Spleen (tissue), 11 donors: Measurements from ENCODE around the gene MAS1L. TPM values are rescaled to one million over a fixed set of nuclear protein-coding genes. Genes with fewer than 3 reads are reported as not detected.

Experiments used
- DNase-seq: peaks from one replicate; pipeline ENCODE4 v3.0.0-alpha.2; 2020
- H3K27ac ChIP-seq, 8 donors: fragments of 200-600 bp; sonication (generic) in 7 of 8; 1 replicate in 4 of 8; 2 replicates in 4 of 8; pipeline versions ENCODE4 v1.5.0 to v1.8.0; 2016 to 2021; ENCODE audit warnings: inconsistent platforms in 4 of 8, mild to moderate bottlenecking in 4 of 8, moderate library complexity in 1 of 8
- H3K27me3 ChIP-seq, 7 donors: fragments of 200-600 bp; sonication (generic) in 6 of 7; replicated peaks in 1 of 7; 1 replicate in 4 of 7; 2 replicates in 3 of 7; pipeline versions ENCODE4 v1.5.0 to v1.8.0; 2016 to 2021; ENCODE audit warnings: inconsistent platforms in 3 of 7, mild to moderate bottlenecking in 1 of 7
- H3K36me3 ChIP-seq, 6 donors: fragments of 200-600 bp; sonication (generic) in 5 of 6; 1 replicate in 4 of 6; 2 replicates in 2 of 6; pipeline versions ENCODE4 v1.5.0 to v1.8.0; 2016 to 2021; ENCODE audit warnings: inconsistent platforms in 2 of 6
- H3K4me1 ChIP-seq, 6 donors: fragments of 200-600 bp; sonication (generic) in 5 of 6; 1 replicate in 3 of 6; 2 replicates in 3 of 6; pipeline versions ENCODE4 v1.5.0 to v1.8.0; 2016 to 2021; ENCODE audit warnings: inconsistent platforms in 3 of 6
- H3K4me3 ChIP-seq, 8 donors: fragments of 200-600 bp; sonication (generic) in 7 of 8; 1 replicate in 4 of 8; 2 replicates in 4 of 8; pipeline versions ENCODE4 v1.5.0 to v1.8.0; 2016 to 2021; ENCODE audit warnings: inconsistent platforms in 4 of 8, mild to moderate bottlenecking in 4 of 8, moderate library complexity in 2 of 8
- H3K9me3 ChIP-seq, 8 donors: fragments of 200-600 bp; sonication (generic) in 7 of 8; 1 replicate in 4 of 8; 2 replicates in 4 of 8; pipeline versions ENCODE4 v1.5.0 to v1.8.0; 2016 to 2021; ENCODE audit warnings: inconsistent platforms in 4 of 8
- CTCF ChIP-seq, 11 experiments: fragments of 200-600 bp in 7 of 11; fragments of 450-650 bp in 4 of 11; sonication (generic) in 4 of 11; IDR thresholded peaks in 8 of 11; conservative IDR thresholded peaks in 3 of 11; 1 replicate in 7 of 11; 2 replicates in 4 of 11; pipeline versions ENCODE4 v1.4.0 to v1.8.0; 2016 to 2021; ENCODE audit warnings: antibody characterized with exemption in 11 of 11, inconsistent platforms in 4 of 11, mild to moderate bottlenecking in 1 of 11
- POLR2A ChIP-seq, 3 donors: fragments of 450-650 bp; IDR thresholded peaks; one replicate each; pipeline ENCODE4 v1.5.1; 2017; ENCODE audit warnings: antibody characterized with exemption in 3 of 3, mild to moderate bottlenecking in 1 of 3
- POLR2AphosphoS5 ChIP-seq, 3 donors: sonication (generic); formaldehyde crosslinking; IDR thresholded peaks; one replicate each; pipeline ENCODE4 v1.5.1; 2017; ENCODE audit warnings: antibody characterized with exemption in 3 of 3
- WGBS, 5 donors: extraction: QIAGEN DNeasy Blood & Tissue Kit in 3 of 5; methylation state at CpG; one replicate each; pipeline versions ENCODE4 v1.1.5 to v1.1.7; 2013 to 2018; 5-methylcytosine and 5-hydroxymethylcytosine counted together
- intact Hi-C: fragments of 100-400 bp; cut with DNase I; formaldehyde crosslinking; loops from one replicate; pipeline ENCODE4 v1.15.0; 2023; ENCODE audit warnings: low total_unique reads
- polyA plus RNA-seq, 3 donors: library from polyadenylated mRNA; stranded (reverse); fragments of 200-250 nt; gene quantifications; one replicate each; pipeline ENCODE4 v1.2.1, GENCODE V29; 2013
- total RNA-seq, 7 donors: library from RNA; depleted of rRNA in 3 of 7; stranded (reverse); fragments of >200 nt in 3 of 7; fragmentation: NEBNext Ultra II Directional in 4 of 7; extraction: Animal tissue kit (Norgen Biotek cat#: 25700) in 4 of 7; gene quantifications; one replicate each; pipeline versions ENCODE4 v1.1.0 to v1.2.1, GENCODE V29; 2016 to 2021
- donor health status: healthy with polysubstance abuse.
- donor health status: DM: no; HTN: no; CAD: no; lungs with moderate emphysema.
- donor health status: DM: no; HTN: no; CAD: no.
- donor health status: Bipolar disorder and iron deficiency.
- donor health status: healthy.
- donor health status: DM: no; HTN: no; CAD: no.
- donor health status: DM: yes; HTN: yes; CAD: no.

Gene MAS1L
- total and polyA plus RNA-seq, 10 donors, result not detected

DNA sequence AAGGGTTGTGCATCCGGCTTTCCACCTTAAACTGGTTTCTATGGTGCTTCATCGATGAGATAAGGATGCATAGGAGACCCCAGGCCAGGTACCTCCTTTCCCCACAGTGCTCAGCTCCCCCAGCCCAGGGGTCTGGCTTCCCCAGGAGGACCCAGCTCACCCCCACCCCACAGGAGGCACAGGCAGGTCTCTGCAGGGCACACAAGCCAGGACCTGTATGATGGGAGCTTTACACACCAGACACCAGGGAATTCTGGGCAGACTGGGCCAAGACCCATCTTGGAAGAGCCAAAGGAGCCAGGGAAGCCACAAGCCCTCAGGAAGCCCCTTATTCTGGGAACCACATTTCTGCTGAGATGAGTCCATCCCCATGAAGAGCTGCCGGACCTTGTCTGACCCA lies 42.2 kb upstream of the MAS1L start:
- DNase-seq, result no peak

GRCh38 chr6:29528988-29529560 lies 41.3 kb upstream of the MAS1L start:
- DNase-seq, result no peak
- H3K27ac ChIP-seq, result no peak overlapping the region
- H3K9me3 ChIP-seq, result no peaks in the 10 kb centered on the region
- intact Hi-C loops, result no loop called here
- no peaks in the 10 kb centered on the region for H3K4me1 ChIP-seq
- peaks cover 0 to 9% (median 0%) of the 10 kb centered on the region in 7 donors for H3K27me3 ChIP-seq
- TF ChIP-seq POLR2A (IDR thresholded peaks at IDR 0.05) (no peak), POLR2AphosphoS5 (IDR thresholded peaks at IDR 0.05) (no peak), CTCF (IDR thresholded peaks at IDR 0.05 in 8 of 11, conservative IDR thresholded peaks at IDR 0.05 in 3 of 11) (no peak)
- no peaks in the 10 kb centered on the region for H3K36me3 ChIP-seq
- WGBS, 5 donors, result 50 to 86% (median 77%) methylated on average over 1 to 2 of the region's 2 CpGs
- no peak overlapping the region for H3K4me3 ChIP-seq

More for the DNA sequence above, 42.2 kb upstream of the MAS1L start:
- WGBS, 5 donors, result 71 to 98% (median 91%) methylated on average over 3 of the region's 3 CpGs
- intact Hi-C loops, result no loop called here
- Histone ChIP-seq H3K36me3 (no peaks in the 10 kb centered on the region), H3K4me3 (no peak overlapping the region), H3K4me1 (no peaks in the 10 kb centered on the region), H3K9me3 (no peaks in the 10 kb centered on the region), H3K27ac (no peak overlapping the region), H3K27me3 (peaks cover 0 to 6% (median 0%) of the 10 kb centered on the region in 7 donors)
- TF ChIP-seq POLR2A (IDR thresholded peaks at IDR 0.05) (no peak), CTCF (IDR thresholded peaks at IDR 0.05 in 8 of 11, conservative IDR thresholded peaks at IDR 0.05 in 3 of 11) (no peak), POLR2AphosphoS5 (IDR thresholded peaks at IDR 0.05) (no peak)

- DNase-seq, result no peak
- Histone ChIP-seq H3K4me1 (no peaks in the 10 kb centered on the region), H3K27ac (no peak overlapping the region), H3K27me3 (peaks cover 0 to 9% (median 0%) of the 10 kb centered on the region in 7 donors), H3K36me3 (no peaks in the 10 kb centered on the region), H3K9me3 (no peaks in the 10 kb centered on the region), H3K4me3 (no peak overlapping the region)
- TF ChIP-seq POLR2A (IDR thresholded peaks at IDR 0.05) (no peak), CTCF (IDR thresholded peaks at IDR 0.05 in 8 of 11, conservative IDR thresholded peaks at IDR 0.05 in 3 of 11) (no peak), POLR2AphosphoS5 (IDR thresholded peaks at IDR 0.05) (no peak)
- WGBS, 5 donors, result 57 to 89% (median 78%) methylated on average over 4 to 5 of the region's 5 CpGs
- intact Hi-C loops, result no loop called here
Observed at GRCh38 chr6:29528300-29528931, 40.7 kb upstream of the MAS1L start.

DNA sequence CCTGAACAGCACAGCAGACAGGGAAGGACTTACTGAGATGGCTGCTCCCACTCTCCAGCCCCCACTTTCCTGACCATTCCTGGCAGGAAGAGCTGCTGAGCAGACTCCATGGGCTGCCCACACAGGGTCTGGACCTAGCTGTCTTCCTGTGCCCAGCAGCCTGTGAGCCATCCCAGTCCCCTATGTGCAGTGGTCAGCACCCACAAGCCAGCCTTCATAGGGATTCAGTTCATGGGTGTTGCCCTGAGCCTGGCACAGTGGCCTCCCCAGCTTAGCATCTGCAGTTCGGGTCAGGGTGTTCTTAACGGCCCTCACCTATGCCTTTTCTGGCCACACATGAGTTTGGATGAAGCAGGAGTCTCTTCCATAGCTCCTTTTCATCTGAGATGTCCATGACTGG lies 39.8 kb upstream of the MAS1L start:
- Histone ChIP-seq H3K9me3 (no peaks in the 10 kb centered on the region), H3K36me3 (no peaks in the 10 kb centered on the region), H3K27me3 (peaks cover 0 to 9% (median 0%) of the 10 kb centered on the region in 7 donors), H3K4me3 (no peak overlapping the region), H3K4me1 (no peaks in the 10 kb centered on the region), H3K27ac (no peak overlapping the region)
- 66 to 94% (median 77%) methylated on average over 2 of the region's 2 CpGs; no CpG with 5 or more reads in 1 of the 5 donors for WGBS, 5 donors
- TF ChIP-seq POLR2AphosphoS5 (IDR thresholded peaks at IDR 0.05), result no peak
- no peak for TF ChIP-seq CTCF (IDR thresholded peaks at IDR 0.05 in 8 of 11, conservative IDR thresholded peaks at IDR 0.05 in 3 of 11)
- no peak for TF ChIP-seq POLR2A (IDR thresholded peaks at IDR 0.05)
- intact Hi-C loops, result no loop called here
- no peak for DNase-seq
